Left ventricle myocardium inferior (tissue), 1 donor: ENCODE data around the gene ENOPH1. TPM values are rescaled to one million over a fixed set of nuclear protein-coding genes. Genes with fewer than 3 reads are reported as not detected.

ENCODE experiments used
- DNase-seq: peaks from one replicate; pipeline ENCODE4 v3.0.0-alpha.2; 2020
- H3K27ac ChIP-seq: fragments of 200-600 bp; replicated peaks from 2 replicates; pipeline ENCODE4 v1.8.0; 2021
- H3K27me3 ChIP-seq: fragments of 200-600 bp; 2 replicates; pipeline ENCODE4 v1.8.0; 2021; ENCODE audit warnings: low read depth
- H3K36me3 ChIP-seq: fragments of 200-600 bp; 2 replicates; pipeline ENCODE4 v1.8.0; 2021
- H3K4me1 ChIP-seq: fragments of 200-600 bp; 2 replicates; pipeline ENCODE4 v1.8.0; 2021
- H3K4me3 ChIP-seq: fragments of 200-600 bp; 2 replicates; pipeline ENCODE4 v1.8.0; 2021; ENCODE audit warnings: mild to moderate bottlenecking, moderate library complexity
- H3K9me3 ChIP-seq: fragments of 200-600 bp; replicated peaks from 2 replicates; pipeline ENCODE4 v1.8.0; 2021
- CTCF ChIP-seq: fragments of 200-600 bp; IDR thresholded peaks from 2 replicates; pipeline ENCODE4 v1.8.0; 2021; ENCODE audit warnings: antibody characterized with exemption, mild to moderate bottlenecking, borderline replicate concordance
- intact Hi-C: fragments of 100-400 bp; cut with micrococcal nuclease; formaldehyde crosslinking; loops from one replicate; pipeline ENCODE4 v1.11.0; 2022
- total RNA-seq: library from RNA; stranded (reverse); fragmentation: NEBNext Ultra II Directional; extraction: Animal tissue kit (Norgen Biotek cat#: 25700); gene quantifications from one replicate; pipeline ENCODE4 v1.2.1, GENCODE V29; 2021
- donor health status: DM: no; HTN: yes; CAD: no; lungs with severe emphysema.

ENOPH1 gene
- total RNA-seq, 1 donor from 2014 or later, result 16.2 TPM

- no peaks in the 10 kb centered on the region for H3K4me1 ChIP-seq
- TF ChIP-seq CTCF, result no peak
- H3K4me3 ChIP-seq, result no peak overlapping the region
- H3K9me3 ChIP-seq, result no peaks in the 10 kb centered on the region
- intact Hi-C loops, result no loop called here
- H3K27me3 ChIP-seq, result no peaks in the 10 kb centered on the region
- H3K36me3 ChIP-seq, result peaks cover 40% of the 10 kb centered on the region
- H3K27ac ChIP-seq, result no peak overlapping the region
- DNase-seq, result no peak
These were observed 17.5 kb downstream of the ENOPH1 start for GRCh38 chr4:82447886-82448285.

- Histone ChIP-seq H3K27me3 (no peaks in the 10 kb centered on the region), H3K27ac (no peak overlapping the region), H3K9me3 (no peaks in the 10 kb centered on the region), H3K4me3 (no peak overlapping the region), H3K36me3 (peaks cover 49% of the 10 kb centered on the region), H3K4me1 (no peaks in the 10 kb centered on the region)
- no peak for TF ChIP-seq CTCF
- DNase-seq, result no peak
- intact Hi-C loops, result no loop called here
These were observed 20.8 kb downstream of the ENOPH1 start for GRCh38 chr4:82450966-82451755.

GRCh38 chr4:82452026-82452425, 21.6 kb downstream of the ENOPH1 start:
- H3K36me3 ChIP-seq, result peaks cover 57% of the 10 kb centered on the region
- intact Hi-C loops, result no loop called here
- TF ChIP-seq CTCF, result no peak
- H3K4me3 ChIP-seq, result no peak overlapping the region
- no peaks in the 10 kb centered on the region for H3K9me3 ChIP-seq
- no peaks in the 10 kb centered on the region for H3K4me1 ChIP-seq
- no peaks in the 10 kb centered on the region for H3K27me3 ChIP-seq
- no peak overlapping the region for H3K27ac ChIP-seq
- no peak for DNase-seq

GRCh38 chr4:82457266-82457665, 26.9 kb downstream of the ENOPH1 start:
- H3K9me3 ChIP-seq, result no peaks in the 10 kb centered on the region
- H3K4me3 ChIP-seq, result no peak overlapping the region
- no peak for TF ChIP-seq CTCF
- DNase-seq, result no peak
- H3K36me3 ChIP-seq, result peaks cover 42% of the 10 kb centered on the region
- H3K27me3 ChIP-seq, result no peaks in the 10 kb centered on the region
- intact Hi-C loops, result no loop called here
- no peaks in the 10 kb centered on the region for H3K4me1 ChIP-seq
- H3K27ac ChIP-seq, result no peak overlapping the region

GRCh38 chr4:82458729-82459128, 28.3 kb downstream of the ENOPH1 start:
- no peaks in the 10 kb centered on the region for H3K9me3 ChIP-seq
- H3K27me3 ChIP-seq, result no peaks in the 10 kb centered on the region
- TF ChIP-seq CTCF, result no peak
- intact Hi-C loops, result no loop called here
- DNase-seq, result no peak
- H3K27ac ChIP-seq, result no peak overlapping the region
- H3K4me1 ChIP-seq, result peaks cover 8% of the 10 kb centered on the region
- no peak overlapping the region for H3K4me3 ChIP-seq
- H3K36me3 ChIP-seq, result peaks cover 31% of the 10 kb centered on the region
